ENCODE measurements around the gene PRMT5. TPM values are rescaled to one million over a fixed set of nuclear protein-coding genes. Genes with fewer than 3 reads are reported as not detected.
"Not testable (repeated sequence)": the region's sequence is repeated elsewhere in the genome, so short reads cannot be mapped to it uniquely, and the experiment has no call there.

PRMT5 gene
- total RNA-seq, 1 donor from 2014 or later, result 91.1 TPM

GRCh38 chr14:22962061-22962676, 33.0 kb upstream of the PRMT5 start:
- TF ChIP-seq CTCF (IDR thresholded peaks at IDR 0.05; ENCODE audit: insufficient read depth, low read length, severe bottlenecking), result no peak
- Histone ChIP-seq H3K36me3 (ENCODE audit: control insufficient read depth, insufficient read depth, low read length) (no peaks in the 10 kb centered on the region), H3K27me3 (ENCODE audit: control insufficient read depth, insufficient read depth, low read length) (no peaks in the 10 kb centered on the region), H3K4me3 (ENCODE audit: low read depth, low read length) (no peak overlapping the region)
- DNase-seq (ENCODE audit: low read depth), result no peak
- FAIRE-seq, result no peak

DNA sequence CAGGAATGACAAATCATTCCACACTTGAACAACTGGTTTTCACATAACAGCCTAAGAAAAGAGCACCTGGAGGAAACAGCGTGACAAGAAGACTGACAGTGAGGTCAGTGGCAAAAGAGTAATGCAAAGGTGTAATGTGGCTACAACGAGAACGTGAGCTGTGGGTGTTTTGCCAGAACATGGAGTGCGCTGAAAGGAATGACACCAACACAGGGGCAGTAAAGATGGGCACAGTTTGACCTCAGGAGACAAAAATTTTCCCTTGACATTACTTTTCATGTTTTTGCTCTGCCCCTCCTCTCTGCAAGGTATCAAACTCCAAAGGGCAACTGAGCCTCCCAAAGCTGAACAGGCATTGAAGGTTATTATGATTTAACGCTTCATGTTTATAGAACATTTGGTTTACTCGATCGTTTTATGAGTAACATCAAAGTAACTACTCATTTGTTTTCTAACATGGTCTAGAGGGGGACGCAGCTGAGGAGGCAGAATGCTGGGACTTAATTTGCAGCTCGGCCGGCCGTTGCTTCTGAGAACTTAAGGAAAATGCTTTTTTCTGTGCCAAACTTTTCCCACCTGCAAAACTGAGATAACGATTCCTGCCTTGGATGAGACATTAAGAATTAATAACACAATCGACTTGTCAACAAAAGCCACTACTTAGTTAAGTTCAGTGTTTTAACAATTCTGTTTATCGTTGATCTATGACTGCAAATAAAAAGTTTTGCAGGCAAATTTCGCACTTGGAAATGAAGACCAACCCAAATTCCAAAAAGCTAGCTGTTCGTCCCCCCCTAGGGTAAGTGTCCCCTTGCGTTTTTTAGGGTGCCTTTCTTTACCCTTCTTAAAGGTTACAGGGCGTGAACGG, 26.8 kb upstream of the PRMT5 start:
- TF ChIP-seq CTCF (IDR thresholded peaks at IDR 0.05; ENCODE audit: insufficient read depth, low read length, severe bottlenecking), result no peak
- no peaks in the 10 kb centered on the region for H3K27me3 ChIP-seq (ENCODE audit: control insufficient read depth, insufficient read depth, low read length)
- H3K4me3 ChIP-seq (ENCODE audit: low read depth, low read length), result peak overlapping the region; percentile 64
- peaks cover under 1% of the 10 kb centered on the region for H3K36me3 ChIP-seq (ENCODE audit: control insufficient read depth, insufficient read depth, low read length)
- DNase-seq (ENCODE audit: low read depth) (peak; percentile 82), FAIRE-seq (no peak)

DNA sequence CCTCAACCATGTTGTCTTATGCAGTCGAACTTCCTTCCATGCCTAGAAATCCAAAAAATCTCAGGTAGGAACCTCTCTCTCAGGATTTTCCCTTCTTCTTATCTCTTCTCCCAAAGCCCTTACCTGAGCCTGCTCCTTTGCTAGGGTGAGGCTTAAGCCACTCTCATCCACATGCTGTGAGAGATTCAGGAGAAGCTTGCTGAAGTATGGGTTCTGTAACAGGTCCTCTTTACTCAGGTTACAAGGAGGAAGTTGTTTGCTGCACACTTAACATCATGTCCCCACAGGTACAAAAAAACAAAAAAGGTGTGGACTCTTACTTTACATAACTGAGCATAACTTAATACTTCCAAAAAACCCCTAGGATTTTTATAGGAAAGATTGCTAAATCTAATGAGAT, 23.2 kb upstream of the PRMT5 start:
- no peaks in the 10 kb centered on the region for H3K27me3 ChIP-seq (ENCODE audit: control insufficient read depth, insufficient read depth, low read length)
- no peak for FAIRE-seq
- no peak for TF ChIP-seq CTCF (IDR thresholded peaks at IDR 0.05; ENCODE audit: insufficient read depth, low read length, severe bottlenecking)
- no peak overlapping the region for H3K4me3 ChIP-seq (ENCODE audit: low read depth, low read length)
- DNase-seq (ENCODE audit: low read depth), result no peak
- H3K36me3 ChIP-seq (ENCODE audit: control insufficient read depth, insufficient read depth, low read length), result peaks cover 4% of the 10 kb centered on the region

- H3K4me3 ChIP-seq (ENCODE audit: low read depth, low read length); H3K36me3 ChIP-seq (ENCODE audit: control insufficient read depth, insufficient read depth, low read length); FAIRE-seq; H3K27me3 ChIP-seq (ENCODE audit: control insufficient read depth, insufficient read depth, low read length); DNase-seq (ENCODE audit: low read depth): not testable (repeated sequence)
These were observed 22.6 kb upstream of the PRMT5 start for GRCh38 chr14:22951795-22952194.

DNA sequence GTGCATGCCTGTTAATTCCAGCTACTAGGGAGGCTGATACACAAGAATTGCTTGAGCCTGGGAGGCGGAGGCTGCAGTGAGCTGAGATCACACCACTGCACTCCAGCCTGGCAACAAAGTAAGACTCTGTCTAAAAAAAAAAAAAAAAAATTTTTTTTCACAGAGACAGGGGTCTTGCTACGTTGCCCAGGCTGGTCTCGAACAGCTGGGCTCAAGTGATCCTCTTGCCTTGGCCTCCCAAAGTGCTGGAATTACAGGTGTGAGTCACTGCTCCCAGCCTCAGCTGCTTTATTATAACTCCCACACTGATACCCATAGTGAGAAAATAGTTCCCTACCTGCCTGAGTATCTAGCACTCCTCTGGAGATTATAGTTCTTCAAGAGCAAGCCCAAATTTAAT, 16.5 kb upstream of the PRMT5 start:
- no peak for TF ChIP-seq CTCF (IDR thresholded peaks at IDR 0.05; ENCODE audit: insufficient read depth, low read length, severe bottlenecking)
- DNase-seq (ENCODE audit: low read depth), result no peak
- FAIRE-seq, result no peak
- Histone ChIP-seq H3K36me3 (ENCODE audit: control insufficient read depth, insufficient read depth, low read length) (peaks cover 8% of the 10 kb centered on the region), H3K27me3 (ENCODE audit: control insufficient read depth, insufficient read depth, low read length) (no peaks in the 10 kb centered on the region), H3K4me3 (ENCODE audit: low read depth, low read length) (no peak overlapping the region)

DNA sequence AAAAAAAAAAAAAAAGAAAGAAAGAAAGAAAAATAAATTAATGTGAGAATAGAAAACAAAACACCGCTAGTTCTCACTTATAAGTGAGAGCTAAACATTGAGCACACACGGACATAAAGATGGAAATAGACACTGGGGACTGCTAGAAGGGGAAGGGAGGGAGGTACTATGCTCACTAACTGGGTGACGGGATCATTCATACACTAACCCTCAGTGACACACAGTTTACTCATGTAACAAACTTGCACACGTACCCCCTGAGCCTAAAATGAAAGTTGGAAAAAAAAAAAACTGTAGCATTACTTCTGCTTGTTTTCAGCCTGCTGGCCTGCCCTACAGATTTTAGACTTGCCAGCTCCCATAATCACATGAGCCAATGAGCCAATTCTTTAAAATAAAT, 10.5 kb upstream of the PRMT5 start:
- Histone ChIP-seq H3K27me3 (ENCODE audit: control insufficient read depth, insufficient read depth, low read length) (no peaks in the 10 kb centered on the region), H3K4me3 (ENCODE audit: low read depth, low read length) (no peak overlapping the region), H3K36me3 (ENCODE audit: control insufficient read depth, insufficient read depth, low read length) (peaks cover 2% of the 10 kb centered on the region)
- FAIRE-seq, result no peak
- DNase-seq (ENCODE audit: low read depth), result peak; percentile 49
- no peak for TF ChIP-seq CTCF (IDR thresholded peaks at IDR 0.05; ENCODE audit: insufficient read depth, low read length, severe bottlenecking)
